SH-SY5Y (cell line): ENCODE results near the gene KDM4B.

ENCODE experiments used
- GATA2 ChIP-seq: IDR thresholded peaks from 2 replicates; pipeline ENCODE4 v1.6.1; 2011; ENCODE audit warnings: mild to moderate bottlenecking, low read depth, low read length
- GATA3 ChIP-seq: IDR thresholded peaks from 2 replicates; pipeline ENCODE4 v1.6.1; 2011; ENCODE audit warnings: low read depth, mild to moderate bottlenecking, low read length, moderate library complexity

- TF ChIP-seq GATA2 (no peak), GATA3 (no peak)
Measured at GRCh38 chr19:5016781-5017180, 47.9 kb downstream of the KDM4B start.
